Suppressor macrophage treated with lipopolysaccharide for 1 hour (primary cell): ENCODE measurements around the gene EYA4.
"Not testable (repeated sequence)": the region's sequence is repeated elsewhere in the genome, so short reads cannot be mapped to it uniquely, and the experiment has no call there.

Source experiments
- DNase-seq, 3 donors: peaks; one replicate each; pipeline ENCODE4 v3.0.0-alpha.2; 2020 to 2022

The EYA4 gene

GRCh38 chr6:133542056-133542821 is 301.1 kb downstream of the EYA4 start:
- DNase-seq, result peak in 1 of 3 donors; percentile 10

GRCh38 chr6:133544419-133544818 is 303.3 kb downstream of the EYA4 start:
- peak in 1 of 3 donors; percentile 11 for DNase-seq

GRCh38 chr6:133546098-133546497 is 304.9 kb downstream of the EYA4 start:
- no peak for DNase-seq

DNA sequence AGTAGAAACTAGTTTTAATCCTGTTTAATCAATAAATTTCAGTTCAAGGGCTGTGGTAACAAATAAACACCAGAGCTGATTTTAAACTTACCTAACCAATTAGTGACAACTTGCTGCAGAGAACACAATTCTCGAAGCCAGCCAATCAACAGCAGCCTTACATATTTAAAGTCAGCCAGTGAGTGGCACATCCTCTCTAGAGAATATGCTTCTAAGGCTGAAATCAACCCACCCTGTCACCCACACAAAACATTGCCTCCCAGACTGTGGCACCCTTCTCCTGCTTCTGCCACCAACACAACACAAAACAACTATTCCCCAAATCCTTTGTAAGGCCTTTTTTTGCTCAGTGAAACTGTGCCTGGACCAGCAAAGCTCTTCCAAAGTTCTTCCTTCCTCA is 306.0 kb downstream of the EYA4 start:
- DNase-seq, result no peak

DNA sequence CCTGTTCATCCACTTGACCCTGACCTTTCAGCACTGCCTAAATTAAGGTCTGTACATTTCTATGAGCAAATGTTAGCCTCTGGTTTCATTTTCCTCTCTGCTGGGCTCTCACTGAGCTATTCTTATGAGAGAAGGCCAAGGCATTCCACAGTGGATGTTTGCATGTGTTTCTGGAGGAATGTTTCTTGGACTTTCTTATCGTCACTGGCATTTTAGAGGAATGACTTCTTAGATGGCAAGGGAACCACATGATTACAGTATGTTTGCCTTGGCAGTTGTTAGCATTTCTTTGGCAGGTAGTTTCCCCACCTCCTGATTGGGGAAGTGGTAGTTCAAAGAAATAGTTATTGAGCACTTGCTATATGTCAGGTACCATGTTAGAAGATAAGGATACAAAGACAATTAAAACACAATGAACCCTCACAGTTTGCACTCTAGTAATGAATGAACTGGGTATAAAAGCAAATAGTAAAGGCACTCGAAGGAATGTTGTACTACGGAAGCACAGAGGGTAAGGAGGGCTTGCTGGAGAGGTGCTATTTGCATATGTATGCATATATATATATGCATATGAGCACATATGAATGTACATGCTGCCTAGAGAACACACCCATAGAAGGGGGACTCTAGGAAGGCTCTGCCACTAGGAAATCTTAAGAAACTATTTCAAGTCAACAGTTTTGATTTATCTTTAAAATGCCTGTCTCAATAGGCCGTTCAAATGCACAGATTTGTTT is 307.4 kb downstream of the EYA4 start:
- DNase-seq, result no peak

- DNase-seq, result peak in 1 of 3 donors; percentile 6
Observed at GRCh38 chr6:133549371-133549801, 308.2 kb downstream of the EYA4 start.

- peak in 1 of 3 donors; percentile 5 for DNase-seq
Observed at GRCh38 chr6:133550026-133550425, 308.9 kb downstream of the EYA4 start.

DNA sequence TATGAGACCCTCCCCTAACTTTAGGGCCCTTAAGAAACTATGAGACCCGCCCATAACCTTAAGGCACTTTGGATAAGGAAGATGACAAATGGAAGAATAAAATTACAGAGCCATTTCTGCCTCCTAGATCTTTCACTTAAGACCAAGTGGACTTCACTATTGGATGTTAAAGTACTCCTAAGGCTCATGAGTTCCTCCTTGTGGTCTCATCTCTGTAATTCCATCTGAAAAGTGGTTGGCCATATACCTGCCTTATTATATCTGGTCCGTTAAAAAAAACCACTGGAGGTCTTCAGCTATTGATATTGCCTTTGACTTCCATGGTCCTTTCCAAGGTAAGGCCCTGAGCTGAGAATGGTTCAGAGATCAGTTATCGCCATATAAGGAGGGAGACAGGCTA is 310.3 kb downstream of the EYA4 start:
- no peak for DNase-seq

DNA sequence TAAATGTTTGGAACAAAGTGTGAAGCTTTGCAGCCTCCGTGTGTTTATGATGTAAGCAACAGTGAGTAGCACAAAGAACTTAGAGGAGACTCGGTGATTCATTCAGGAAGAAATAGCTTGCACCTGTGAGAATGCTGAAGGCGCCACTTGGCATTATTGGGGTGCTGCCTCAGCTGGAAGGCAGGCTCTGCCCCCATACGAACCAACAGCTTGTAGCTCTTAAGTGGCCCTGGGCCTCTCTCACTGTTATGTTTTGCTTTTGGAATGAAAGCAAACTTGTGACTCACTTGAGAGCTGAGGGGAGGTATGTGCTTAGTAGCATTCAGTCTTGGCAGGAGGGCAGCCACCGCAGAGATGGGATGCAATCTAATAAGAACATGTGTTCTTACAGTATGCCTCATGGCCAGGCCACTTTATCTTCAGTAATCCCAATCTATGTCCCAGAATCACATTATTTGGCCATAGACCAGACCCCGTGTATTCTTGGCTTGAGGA is 310.7 kb downstream of the EYA4 start:
- no peak for DNase-seq

DNA sequence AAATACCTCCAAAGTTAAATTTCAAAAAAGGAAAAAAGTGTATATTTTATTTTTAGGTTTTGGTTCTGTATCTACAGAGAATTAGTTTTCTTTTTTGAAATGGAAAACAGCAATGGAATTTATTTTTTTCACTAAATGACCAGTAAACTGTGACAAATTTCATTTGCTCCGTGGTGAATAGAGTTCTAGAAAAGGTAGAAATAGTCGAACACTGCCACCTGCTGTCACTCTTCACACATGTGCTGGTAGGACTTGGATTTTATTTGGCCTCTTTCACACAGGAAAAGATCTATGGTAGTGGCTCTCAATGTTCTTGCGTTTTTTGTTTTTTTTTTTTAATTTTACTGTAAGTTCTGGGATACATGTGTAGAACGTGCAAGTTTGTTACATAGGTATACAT is 312.5 kb downstream of the EYA4 start:
- peak; percentile 25 to 39 (median 37) for DNase-seq

- not testable (repeated sequence) for DNase-seq
Observed at GRCh38 chr6:133554121-133554520, 313.0 kb downstream of the EYA4 start.

DNA sequence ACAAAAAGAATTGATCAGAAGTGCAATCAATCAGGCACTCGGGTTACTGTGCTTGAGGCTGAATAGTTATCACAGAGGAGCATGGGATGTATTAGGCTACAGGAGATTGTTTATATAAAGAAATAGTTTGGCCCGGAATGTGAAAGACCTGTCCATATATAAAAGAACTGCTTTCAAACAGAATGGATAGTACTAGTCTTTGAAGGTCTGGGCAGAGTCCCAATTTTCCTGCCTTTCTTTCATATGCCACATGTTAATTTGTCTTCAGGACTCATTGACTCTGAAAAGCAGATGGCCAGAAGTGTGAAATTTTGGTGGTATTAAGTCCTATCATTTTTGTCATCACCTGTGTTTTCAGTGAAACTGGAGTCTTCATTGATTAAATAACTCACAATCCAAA is 314.5 kb downstream of the EYA4 start:
- peak in 1 of 3 donors; percentile 14 for DNase-seq

GRCh38 chr6:133559926-133560325 is 318.8 kb downstream of the EYA4 start:
- DNase-seq, result peak in 1 of 3 donors; percentile 1

GRCh38 chr6:133567636-133568035 is 326.5 kb downstream of the EYA4 start:
- DNase-seq, result peak in 1 of 3 donors; percentile 8

DNA sequence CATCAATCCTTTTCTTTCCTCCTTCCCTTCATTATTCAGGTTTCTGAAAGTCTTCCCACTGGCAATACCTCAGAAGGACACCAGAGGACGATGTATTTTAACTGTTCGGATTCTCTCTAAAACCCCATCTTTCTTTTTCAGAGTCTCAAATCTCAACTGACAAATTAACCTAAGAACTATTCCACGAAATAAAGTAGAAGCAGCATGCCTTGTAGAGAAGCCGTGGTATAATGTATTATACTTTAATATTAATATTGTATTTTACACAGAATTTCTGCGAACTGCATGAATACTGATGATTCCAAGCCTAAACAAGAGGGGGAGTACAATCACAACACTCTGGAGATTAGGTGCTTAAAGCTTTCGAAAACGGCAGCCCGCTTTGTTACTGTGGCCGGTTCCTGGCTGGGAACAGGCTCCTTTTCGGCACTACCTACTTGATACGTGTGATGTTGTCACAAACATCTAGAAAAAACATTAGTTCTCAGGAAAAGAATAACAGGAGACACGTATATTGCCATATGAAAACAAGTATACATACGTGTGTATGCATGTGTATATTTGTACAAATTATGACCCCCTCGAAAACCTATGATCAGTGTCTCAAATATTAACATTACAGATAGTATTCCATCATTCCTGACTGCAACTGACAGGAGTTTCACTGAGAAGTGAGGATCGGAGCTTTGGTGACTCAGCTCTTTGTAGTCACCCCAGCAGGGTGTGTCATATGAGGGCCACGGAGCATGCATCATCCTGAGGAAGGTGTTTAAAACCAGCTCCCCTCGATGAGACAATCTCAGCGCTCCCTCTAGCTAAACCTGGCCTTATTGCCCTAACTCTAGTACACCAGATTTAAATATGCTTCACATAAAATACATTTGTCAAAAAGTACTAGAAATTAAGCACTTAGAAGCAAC is 328.1 kb downstream of the EYA4 start:
- peak; percentile 26 to 41 (median 29) for DNase-seq

DNA sequence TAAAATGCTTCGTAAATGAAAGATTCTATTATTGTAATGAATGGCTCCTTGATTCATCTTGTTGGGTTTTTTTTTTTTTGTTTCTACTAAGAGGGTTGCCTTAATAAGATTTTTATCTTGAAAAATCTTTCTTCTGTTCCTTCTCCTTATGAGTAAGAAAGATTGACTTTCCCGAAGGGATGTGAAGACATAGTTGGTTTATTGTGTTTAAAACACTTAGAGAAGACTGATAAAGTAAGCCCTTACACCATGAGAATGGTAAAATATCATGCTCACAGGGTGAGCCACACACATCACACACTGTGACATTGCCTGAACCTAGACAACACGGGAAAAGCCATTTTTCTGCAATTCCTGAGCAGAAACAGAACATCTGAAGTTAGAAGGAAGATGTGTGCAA is 330.5 kb downstream of the EYA4 start:
- DNase-seq, result no peak

DNA sequence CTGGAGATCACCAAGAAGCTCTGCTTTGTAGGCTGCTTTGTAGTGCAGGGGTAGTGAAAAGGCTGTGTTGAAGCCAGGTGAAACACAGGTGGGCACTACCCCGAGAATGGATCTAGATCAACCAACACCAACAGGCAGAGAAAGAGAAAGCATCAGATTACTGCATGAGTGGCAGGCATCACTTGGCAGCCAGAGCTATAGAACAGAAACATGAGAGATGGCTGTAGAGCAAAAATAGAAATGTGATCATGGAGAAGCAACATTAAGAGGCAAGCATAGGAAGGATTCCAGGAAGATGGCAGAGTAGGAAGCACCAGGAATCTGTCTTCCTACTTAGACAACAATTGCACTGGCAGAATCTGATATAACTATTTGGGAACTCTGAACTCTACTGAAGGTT is 336.7 kb downstream of the EYA4 start:
- DNase-seq, result no peak
